Tibial artery (tissue), 4 donors: ENCODE results near the gene OPRM1.

Source experiments
- DNase-seq, 2 donors: peaks; one replicate each; pipeline ENCODE4 v3.0.0-alpha.2; 2019
- H3K27ac ChIP-seq, 2 donors: fragments of 200-600 bp; sonication (generic) in 1 of 2; 1 replicate in 1 of 2; 2 replicates in 1 of 2; pipeline ENCODE4 v1.5.1; 2018 to 2019; ENCODE audit warnings: mild to moderate bottlenecking in 1 of 2
- H3K27me3 ChIP-seq, 2 donors: fragments of 200-600 bp; sonication (generic) in 1 of 2; one replicate each; pipeline versions ENCODE4 v1.5.1 to v1.6.0; 2016 to 2019
- H3K36me3 ChIP-seq, 3 donors: fragments of 200-600 bp; sonication (generic) in 2 of 3; one replicate each; pipeline ENCODE4 v1.5.1; 2016 to 2019; ENCODE audit warnings: mild to moderate bottlenecking in 2 of 3
- H3K4me1 ChIP-seq, 4 donors: fragments of 200-600 bp; sonication (generic) in 2 of 4; 1 replicate in 3 of 4; 2 replicates in 1 of 4; pipeline ENCODE4 v1.5.1; 2016 to 2019
- H3K4me3 ChIP-seq, 2 donors: fragments of 200-600 bp; sonication (generic) in 1 of 2; 1 replicate in 1 of 2; 2 replicates in 1 of 2; pipeline ENCODE4 v1.5.1; 2018 to 2019; ENCODE audit warnings: mild to moderate bottlenecking in 2 of 2
- H3K9me3 ChIP-seq, 3 donors: fragments of 200-600 bp; sonication (generic) in 1 of 3; one replicate each; pipeline ENCODE4 v1.5.1; 2016 to 2019
- intact Hi-C: fragments of 100-400 bp; cut with DNase I; formaldehyde crosslinking; loops from one replicate; pipeline ENCODE4 v1.15.0; 2023; ENCODE audit warnings: low total_unique reads
- TF ChIP-seq, protein P1 (sequence below), 2 experiments: fragments of 200-600 bp in 1 of 2; fragments of 450-650 bp in 1 of 2; IDR thresholded peaks; one replicate each; pipeline ENCODE4 v1.5.1; 2017 to 2019; ENCODE audit warnings: antibody characterized with exemption in 2 of 2, mild to moderate bottlenecking in 1 of 2, moderate library complexity in 1 of 2

Gene OPRM1

DNA sequence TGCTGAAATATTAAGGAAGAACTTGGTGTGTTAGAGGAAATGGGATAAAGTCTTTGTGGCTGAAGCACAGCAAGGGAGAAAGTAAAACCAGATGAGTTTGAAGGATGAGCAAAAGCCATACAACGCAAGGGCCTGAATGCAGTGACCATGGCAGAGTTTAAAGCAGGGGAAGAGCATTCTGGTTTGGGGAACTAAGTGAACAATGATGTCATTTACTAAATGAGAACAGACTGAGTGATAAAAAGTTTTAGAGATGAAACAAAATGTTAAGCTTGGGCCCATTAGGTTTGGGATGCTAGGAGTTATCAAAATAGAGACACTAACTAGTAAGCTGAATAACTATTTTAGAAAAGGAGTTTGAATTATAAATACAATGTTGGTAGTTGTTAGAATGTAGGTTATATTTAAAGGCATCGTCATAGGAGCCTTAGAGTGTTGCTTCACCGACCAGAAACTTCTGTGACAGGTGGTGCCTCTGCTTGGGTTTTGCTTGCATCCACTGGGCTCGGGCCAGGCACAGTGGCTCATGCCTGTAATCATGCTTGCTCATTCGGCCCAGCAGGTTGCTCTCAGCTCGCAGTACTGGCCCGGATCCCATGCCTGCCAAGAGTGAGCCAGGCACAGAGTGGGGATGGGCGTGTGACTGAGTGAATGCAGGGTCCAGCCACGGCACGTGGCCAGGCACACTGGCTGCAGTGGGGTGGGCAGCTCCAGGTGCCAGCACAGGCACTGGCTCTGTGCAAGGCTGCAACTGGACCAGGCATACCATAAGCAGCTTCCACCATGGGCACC, 37.4 kb upstream of the OPRM1 start:
- Histone ChIP-seq H3K4me3 (no peak overlapping the region), H3K36me3 (no peaks in the 10 kb centered on the region), H3K27ac (no peak overlapping the region), H3K4me1 (no peaks in the 10 kb centered on the region), H3K27me3 (no peaks in the 10 kb centered on the region), H3K9me3 (no peaks in the 10 kb centered on the region)
- TF ChIP-seq, protein P1, sequence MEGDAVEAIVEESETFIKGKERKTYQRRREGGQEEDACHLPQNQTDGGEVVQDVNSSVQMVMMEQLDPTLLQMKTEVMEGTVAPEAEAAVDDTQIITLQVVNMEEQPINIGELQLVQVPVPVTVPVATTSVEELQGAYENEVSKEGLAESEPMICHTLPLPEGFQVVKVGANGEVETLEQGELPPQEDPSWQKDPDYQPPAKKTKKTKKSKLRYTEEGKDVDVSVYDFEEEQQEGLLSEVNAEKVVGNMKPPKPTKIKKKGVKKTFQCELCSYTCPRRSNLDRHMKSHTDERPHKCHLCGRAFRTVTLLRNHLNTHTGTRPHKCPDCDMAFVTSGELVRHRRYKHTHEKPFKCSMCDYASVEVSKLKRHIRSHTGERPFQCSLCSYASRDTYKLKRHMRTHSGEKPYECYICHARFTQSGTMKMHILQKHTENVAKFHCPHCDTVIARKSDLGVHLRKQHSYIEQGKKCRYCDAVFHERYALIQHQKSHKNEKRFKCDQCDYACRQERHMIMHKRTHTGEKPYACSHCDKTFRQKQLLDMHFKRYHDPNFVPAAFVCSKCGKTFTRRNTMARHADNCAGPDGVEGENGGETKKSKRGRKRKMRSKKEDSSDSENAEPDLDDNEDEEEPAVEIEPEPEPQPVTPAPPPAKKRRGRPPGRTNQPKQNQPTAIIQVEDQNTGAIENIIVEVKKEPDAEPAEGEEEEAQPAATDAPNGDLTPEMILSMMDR (IDR thresholded peaks at IDR 0.05) = no peak
- DNase-seq = no peak
- intact Hi-C loops = no loop called here

DNA sequence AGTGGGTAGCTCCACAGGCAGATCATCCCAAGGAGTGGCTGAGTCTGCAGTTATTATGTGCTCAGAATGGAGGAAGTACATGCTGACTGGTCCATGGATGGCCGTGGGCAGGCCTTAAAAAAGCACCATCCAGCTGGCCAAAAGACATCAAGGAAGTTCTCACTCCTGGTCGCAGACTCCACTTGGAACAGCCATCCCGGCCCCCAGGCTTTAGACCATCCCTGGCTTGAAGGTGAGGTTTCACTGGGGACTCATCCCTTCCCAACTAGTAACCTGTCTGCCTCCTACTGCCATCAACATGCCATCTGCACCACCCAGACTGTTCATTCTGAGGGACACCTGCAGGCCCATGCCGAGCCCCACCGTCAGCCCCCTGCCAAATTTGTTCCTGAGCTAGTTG, 36.1 kb upstream of the OPRM1 start:
- intact Hi-C loops = no loop called here
- H3K27ac ChIP-seq = no peak overlapping the region
- no peak for DNase-seq

GRCh38 chr6:154010371-154010770, 28.7 kb upstream of the OPRM1 start:
- no peak for DNase-seq
- no peak overlapping the region for H3K4me3 ChIP-seq
- H3K27ac ChIP-seq = no peak overlapping the region
- H3K4me1 ChIP-seq = no peaks in the 10 kb centered on the region
- TF ChIP-seq, protein P1 (IDR thresholded peaks at IDR 0.05) = no peak
- no peaks in the 10 kb centered on the region for H3K36me3 ChIP-seq
- no peaks in the 10 kb centered on the region for H3K9me3 ChIP-seq
- H3K27me3 ChIP-seq = no peaks in the 10 kb centered on the region
- intact Hi-C loops = no loop called here

More for the DNA sequence above, 36.1 kb upstream of the OPRM1 start:
- H3K9me3 ChIP-seq = no peaks in the 10 kb centered on the region
- no peaks in the 10 kb centered on the region for H3K36me3 ChIP-seq
- H3K27me3 ChIP-seq = no peaks in the 10 kb centered on the region
- H3K4me1 ChIP-seq = no peaks in the 10 kb centered on the region
- no peak overlapping the region for H3K4me3 ChIP-seq
- TF ChIP-seq, protein P1 (IDR thresholded peaks at IDR 0.05) = no peak

- Histone ChIP-seq H3K27ac (no peak overlapping the region), H3K4me1 (no peaks in the 10 kb centered on the region), H3K4me3 (no peak overlapping the region), H3K9me3 (no peaks in the 10 kb centered on the region), H3K27me3 (no peaks in the 10 kb centered on the region), H3K36me3 (no peaks in the 10 kb centered on the region)
- TF ChIP-seq, protein P1 (IDR thresholded peaks at IDR 0.05) = no peak
- intact Hi-C loops = no loop called here
- DNase-seq = no peak
Measured at GRCh38 chr6:154012852-154013251, 26.2 kb upstream of the OPRM1 start.

GRCh38 chr6:154017786-154018185, 21.3 kb upstream of the OPRM1 start:
- no peak overlapping the region for H3K27ac ChIP-seq
- H3K4me1 ChIP-seq = no peaks in the 10 kb centered on the region
- intact Hi-C loops = no loop called here
- H3K9me3 ChIP-seq = no peaks in the 10 kb centered on the region
- no peaks in the 10 kb centered on the region for H3K36me3 ChIP-seq
- no peak overlapping the region for H3K4me3 ChIP-seq
- no peak for DNase-seq
- no peaks in the 10 kb centered on the region for H3K27me3 ChIP-seq
- TF ChIP-seq, protein P1 (IDR thresholded peaks at IDR 0.05) = no peak
